ENCODE data around the gene KANSL2.

DNA sequence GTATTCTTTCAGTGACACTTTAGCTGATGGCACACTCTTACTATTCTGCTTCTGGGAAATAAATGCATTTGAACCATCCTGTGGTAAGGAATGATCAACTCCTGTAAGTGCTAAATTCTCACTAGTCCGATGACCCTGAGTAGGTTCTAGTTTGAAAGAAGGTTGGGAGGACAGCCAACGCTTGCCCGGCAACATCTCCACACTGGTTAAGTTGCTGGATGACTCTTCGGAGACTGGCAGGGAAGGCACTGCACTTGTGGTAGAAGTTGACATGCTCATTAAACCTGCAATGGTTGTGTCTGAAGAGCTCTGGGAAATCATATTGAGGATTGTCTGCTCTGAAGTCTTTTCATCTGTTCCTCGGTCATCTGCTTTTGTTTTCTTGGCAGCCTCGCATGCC lies 12.0 kb upstream of the KANSL2 start:
- no peak for TF ChIP-seq FOXS1 (CRISPR knock-in tag; IDR thresholded peaks at IDR 0.05)
- no peak for TF ChIP-seq POLR2A (IDR thresholded peaks at IDR 0.05; ENCODE audit: low read length)
- no peak for TF ChIP-seq EP300 (IDR thresholded peaks at IDR 0.05)
- TF ChIP-seq, protein P1, sequence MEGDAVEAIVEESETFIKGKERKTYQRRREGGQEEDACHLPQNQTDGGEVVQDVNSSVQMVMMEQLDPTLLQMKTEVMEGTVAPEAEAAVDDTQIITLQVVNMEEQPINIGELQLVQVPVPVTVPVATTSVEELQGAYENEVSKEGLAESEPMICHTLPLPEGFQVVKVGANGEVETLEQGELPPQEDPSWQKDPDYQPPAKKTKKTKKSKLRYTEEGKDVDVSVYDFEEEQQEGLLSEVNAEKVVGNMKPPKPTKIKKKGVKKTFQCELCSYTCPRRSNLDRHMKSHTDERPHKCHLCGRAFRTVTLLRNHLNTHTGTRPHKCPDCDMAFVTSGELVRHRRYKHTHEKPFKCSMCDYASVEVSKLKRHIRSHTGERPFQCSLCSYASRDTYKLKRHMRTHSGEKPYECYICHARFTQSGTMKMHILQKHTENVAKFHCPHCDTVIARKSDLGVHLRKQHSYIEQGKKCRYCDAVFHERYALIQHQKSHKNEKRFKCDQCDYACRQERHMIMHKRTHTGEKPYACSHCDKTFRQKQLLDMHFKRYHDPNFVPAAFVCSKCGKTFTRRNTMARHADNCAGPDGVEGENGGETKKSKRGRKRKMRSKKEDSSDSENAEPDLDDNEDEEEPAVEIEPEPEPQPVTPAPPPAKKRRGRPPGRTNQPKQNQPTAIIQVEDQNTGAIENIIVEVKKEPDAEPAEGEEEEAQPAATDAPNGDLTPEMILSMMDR (IDR thresholded peaks at IDR 0.05), result no peak
- TF ChIP-seq SMC3 (IDR thresholded peaks at IDR 0.05), result no peak
- no peak for TF ChIP-seq JUNB (IDR thresholded peaks at IDR 0.05)
- TF ChIP-seq, protein P2, sequence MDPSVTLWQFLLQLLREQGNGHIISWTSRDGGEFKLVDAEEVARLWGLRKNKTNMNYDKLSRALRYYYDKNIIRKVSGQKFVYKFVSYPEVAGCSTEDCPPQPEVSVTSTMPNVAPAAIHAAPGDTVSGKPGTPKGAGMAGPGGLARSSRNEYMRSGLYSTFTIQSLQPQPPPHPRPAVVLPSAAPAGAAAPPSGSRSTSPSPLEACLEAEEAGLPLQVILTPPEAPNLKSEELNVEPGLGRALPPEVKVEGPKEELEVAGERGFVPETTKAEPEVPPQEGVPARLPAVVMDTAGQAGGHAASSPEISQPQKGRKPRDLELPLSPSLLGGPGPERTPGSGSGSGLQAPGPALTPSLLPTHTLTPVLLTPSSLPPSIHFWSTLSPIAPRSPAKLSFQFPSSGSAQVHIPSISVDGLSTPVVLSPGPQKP (IDR thresholded peaks at IDR 0.05; ENCODE audit: low read depth, low read length), result no peak
- TF ChIP-seq HOXA7 (CRISPR knock-in tag; IDR thresholded peaks at IDR 0.05), result no peak
- TF ChIP-seq, protein P3, sequence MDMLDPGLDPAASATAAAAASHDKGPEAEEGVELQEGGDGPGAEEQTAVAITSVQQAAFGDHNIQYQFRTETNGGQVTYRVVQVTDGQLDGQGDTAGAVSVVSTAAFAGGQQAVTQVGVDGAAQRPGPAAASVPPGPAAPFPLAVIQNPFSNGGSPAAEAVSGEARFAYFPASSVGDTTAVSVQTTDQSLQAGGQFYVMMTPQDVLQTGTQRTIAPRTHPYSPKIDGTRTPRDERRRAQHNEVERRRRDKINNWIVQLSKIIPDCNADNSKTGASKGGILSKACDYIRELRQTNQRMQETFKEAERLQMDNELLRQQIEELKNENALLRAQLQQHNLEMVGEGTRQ (IDR thresholded peaks at IDR 0.05), result no peak
- no peak for TF ChIP-seq TFCP2L1 (CRISPR knock-in tag; IDR thresholded peaks at IDR 0.05)
- TF ChIP-seq, protein P4, sequence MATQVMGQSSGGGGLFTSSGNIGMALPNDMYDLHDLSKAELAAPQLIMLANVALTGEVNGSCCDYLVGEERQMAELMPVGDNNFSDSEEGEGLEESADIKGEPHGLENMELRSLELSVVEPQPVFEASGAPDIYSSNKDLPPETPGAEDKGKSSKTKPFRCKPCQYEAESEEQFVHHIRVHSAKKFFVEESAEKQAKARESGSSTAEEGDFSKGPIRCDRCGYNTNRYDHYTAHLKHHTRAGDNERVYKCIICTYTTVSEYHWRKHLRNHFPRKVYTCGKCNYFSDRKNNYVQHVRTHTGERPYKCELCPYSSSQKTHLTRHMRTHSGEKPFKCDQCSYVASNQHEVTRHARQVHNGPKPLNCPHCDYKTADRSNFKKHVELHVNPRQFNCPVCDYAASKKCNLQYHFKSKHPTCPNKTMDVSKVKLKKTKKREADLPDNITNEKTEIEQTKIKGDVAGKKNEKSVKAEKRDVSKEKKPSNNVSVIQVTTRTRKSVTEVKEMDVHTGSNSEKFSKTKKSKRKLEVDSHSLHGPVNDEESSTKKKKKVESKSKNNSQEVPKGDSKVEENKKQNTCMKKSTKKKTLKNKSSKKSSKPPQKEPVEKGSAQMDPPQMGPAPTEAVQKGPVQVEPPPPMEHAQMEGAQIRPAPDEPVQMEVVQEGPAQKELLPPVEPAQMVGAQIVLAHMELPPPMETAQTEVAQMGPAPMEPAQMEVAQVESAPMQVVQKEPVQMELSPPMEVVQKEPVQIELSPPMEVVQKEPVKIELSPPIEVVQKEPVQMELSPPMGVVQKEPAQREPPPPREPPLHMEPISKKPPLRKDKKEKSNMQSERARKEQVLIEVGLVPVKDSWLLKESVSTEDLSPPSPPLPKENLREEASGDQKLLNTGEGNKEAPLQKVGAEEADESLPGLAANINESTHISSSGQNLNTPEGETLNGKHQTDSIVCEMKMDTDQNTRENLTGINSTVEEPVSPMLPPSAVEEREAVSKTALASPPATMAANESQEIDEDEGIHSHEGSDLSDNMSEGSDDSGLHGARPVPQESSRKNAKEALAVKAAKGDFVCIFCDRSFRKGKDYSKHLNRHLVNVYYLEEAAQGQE (IDR thresholded peaks at IDR 0.05), result no peak
- TF ChIP-seq, protein P5, sequence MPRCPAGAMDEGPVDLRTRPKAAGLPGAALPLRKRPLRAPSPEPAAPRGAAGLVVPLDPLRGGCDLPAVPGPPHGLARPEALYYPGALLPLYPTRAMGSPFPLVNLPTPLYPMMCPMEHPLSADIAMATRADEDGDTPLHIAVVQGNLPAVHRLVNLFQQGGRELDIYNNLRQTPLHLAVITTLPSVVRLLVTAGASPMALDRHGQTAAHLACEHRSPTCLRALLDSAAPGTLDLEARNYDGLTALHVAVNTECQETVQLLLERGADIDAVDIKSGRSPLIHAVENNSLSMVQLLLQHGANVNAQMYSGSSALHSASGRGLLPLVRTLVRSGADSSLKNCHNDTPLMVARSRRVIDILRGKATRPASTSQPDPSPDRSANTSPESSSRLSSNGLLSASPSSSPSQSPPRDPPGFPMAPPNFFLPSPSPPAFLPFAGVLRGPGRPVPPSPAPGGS (IDR thresholded peaks at IDR 0.05), result no peak

Data from A549 (cell line).